ENCODE results near the gene HTR5A. TPM values are rescaled to one million over a fixed set of nuclear protein-coding genes. Genes with fewer than 3 reads are reported as not detected.

HTR5A gene
- total RNA-seq, 1 donor, result under 0.01 TPM

- DNase-seq (ENCODE audit: low read depth in 2 of 3, low spot score in 2 of 3), result no peak
These were observed 14.8 kb downstream of the HTR5A start for GRCh38 chr7:155084969-155085368.

GRCh38 chr7:155090684-155091083 lies 20.6 kb downstream of the HTR5A start:
- no peak for DNase-seq (ENCODE audit: low read depth in 2 of 3, low spot score in 2 of 3)

- no peak for DNase-seq (ENCODE audit: low read depth in 2 of 3, low spot score in 2 of 3)
These were observed 23.5 kb downstream of the HTR5A start for GRCh38 chr7:155093596-155093995.

- no peak for DNase-seq (ENCODE audit: low read depth in 2 of 3, low spot score in 2 of 3)
These were observed 24.6 kb downstream of the HTR5A start for GRCh38 chr7:155094636-155095135.

GRCh38 chr7:155097338-155097737 lies 27.2 kb downstream of the HTR5A start:
- no peak for DNase-seq (ENCODE audit: low read depth in 2 of 3, low spot score in 2 of 3)

GRCh38 chr7:155103839-155104238 lies 33.7 kb downstream of the HTR5A start:
- no peak for DNase-seq (ENCODE audit: low read depth in 2 of 3, low spot score in 2 of 3)

GRCh38 chr7:155104913-155105312 lies 34.8 kb downstream of the HTR5A start:
- no peak for DNase-seq (ENCODE audit: low read depth in 2 of 3, low spot score in 2 of 3)

GRCh38 chr7:155106356-155106755 lies 36.2 kb downstream of the HTR5A start:
- DNase-seq (ENCODE audit: low read depth in 2 of 3, low spot score in 2 of 3), result no peak

GRCh38 chr7:155107126-155107525 lies 37.0 kb downstream of the HTR5A start:
- DNase-seq (ENCODE audit: low read depth in 2 of 3, low spot score in 2 of 3), result no peak

- no peak for DNase-seq (ENCODE audit: low read depth in 2 of 3, low spot score in 2 of 3)
These were observed 38.2 kb downstream of the HTR5A start for GRCh38 chr7:155108144-155108901.

GRCh38 chr7:155109121-155109520 lies 39.0 kb downstream of the HTR5A start:
- no peak for DNase-seq (ENCODE audit: low read depth in 2 of 3, low spot score in 2 of 3)

GRCh38 chr7:155115288-155115687 lies 45.2 kb downstream of the HTR5A start:
- no peak for DNase-seq (ENCODE audit: low read depth in 2 of 3, low spot score in 2 of 3)

- DNase-seq (ENCODE audit: low read depth in 2 of 3, low spot score in 2 of 3), result no peak
These were observed 49.8 kb downstream of the HTR5A start for GRCh38 chr7:155119801-155120382.

- DNase-seq (ENCODE audit: low read depth in 2 of 3, low spot score in 2 of 3), result no peak
These were observed 50.3 kb downstream of the HTR5A start for GRCh38 chr7:155120460-155120859.

- no peak for DNase-seq (ENCODE audit: low read depth in 2 of 3, low spot score in 2 of 3)
These were observed 52.7 kb downstream of the HTR5A start for GRCh38 chr7:155122831-155123230.

- DNase-seq (ENCODE audit: low read depth in 2 of 3, low spot score in 2 of 3), result no peak
These were observed 53.3 kb downstream of the HTR5A start for GRCh38 chr7:155123413-155123812.

GRCh38 chr7:155124706-155125105 lies 54.6 kb downstream of the HTR5A start:
- DNase-seq (ENCODE audit: low read depth in 2 of 3, low spot score in 2 of 3), result no peak

- DNase-seq (ENCODE audit: low read depth in 2 of 3, low spot score in 2 of 3), result no peak
These were observed 59.1 kb downstream of the HTR5A start for GRCh38 chr7:155129186-155129585.

GRCh38 chr7:155129789-155130188 lies 59.7 kb downstream of the HTR5A start:
- DNase-seq (ENCODE audit: low read depth in 2 of 3, low spot score in 2 of 3), result no peak

GRCh38 chr7:155130493-155130892 lies 60.4 kb downstream of the HTR5A start:
- DNase-seq (ENCODE audit: low read depth in 2 of 3, low spot score in 2 of 3), result no peak

- no peak for DNase-seq (ENCODE audit: low read depth in 2 of 3, low spot score in 2 of 3)
These were observed 61.0 kb downstream of the HTR5A start for GRCh38 chr7:155131090-155131489.

GRCh38 chr7:155132431-155132830 lies 62.3 kb downstream of the HTR5A start:
- DNase-seq (ENCODE audit: low read depth in 2 of 3, low spot score in 2 of 3), result no peak

Measured in hematopoietic multipotent progenitor cell (in vitro differentiated cells).